HCT116 (cell line): ENCODE measurements around the gene CCDC106. TPM values are rescaled to one million over a fixed set of nuclear protein-coding genes. Genes with fewer than 3 reads are reported as not detected.
A peak's percentile ranks its signal among the peaks of the same experiment; 100 is the strongest.

Experiments
- CEBPB ChIP-seq: IDR thresholded peaks from 2 replicates; pipeline ENCODE4 v1.6.1; 2012; ENCODE audit warnings: low read depth
- CTCF ChIP-seq, 3 experiments: fragments of 200-600 bp in 1 of 3; sonication (generic) in 1 of 3; IDR thresholded peaks in 2 of 3; conservative IDR thresholded peaks in 1 of 3; 2 replicates each; pipeline ENCODE4 v1.5.1; 2012 to 2017; ENCODE audit warnings: low read depth in 2 of 3, low read length in 2 of 3, antibody characterized with exemption in 1 of 3, borderline replicate concordance in 1 of 3, control low read depth in 1 of 3, mild to moderate bottlenecking in 1 of 3, mixed read lengths in 1 of 3, mixed run types in 1 of 3, moderate library complexity in 1 of 3; ENCODE audit not compliant: insufficient read depth in 1 of 3
- FOSL1 ChIP-seq: IDR thresholded peaks from 2 replicates; pipeline ENCODE4 v1.6.1; 2012; ENCODE audit warnings: low read depth
- POLR2A ChIP-seq: IDR thresholded peaks from 2 replicates; pipeline ENCODE4 v1.7.0; 2011; ENCODE audit warnings: borderline replicate concordance; ENCODE audit not compliant: insufficient read depth, insufficient read length; ENCODE audit errors: extremely low read depth
- POLR2AphosphoS5 ChIP-seq: IDR thresholded peaks from 2 replicates; pipeline ENCODE4 v1.6.1; 2011; ENCODE audit warnings: mild to moderate bottlenecking, low read depth, low read length, moderate library complexity
- SP1 ChIP-seq: IDR thresholded peaks from 2 replicates; pipeline ENCODE4 v1.6.1; 2012; ENCODE audit warnings: low read depth
- TCF7L2 ChIP-seq: IDR thresholded peaks from 2 replicates; pipeline ENCODE4 v1.7.0; 2011; ENCODE audit warnings: borderline replicate concordance, inconsistent platforms; ENCODE audit not compliant: insufficient read depth, insufficient read length; ENCODE audit errors: extremely low read depth
- YY1 ChIP-seq: IDR thresholded peaks from 2 replicates; pipeline ENCODE4 v1.6.1; 2011; ENCODE audit warnings: low read length, low read depth, moderate library complexity, mild to moderate bottlenecking; ENCODE audit not compliant: insufficient replicate concordance; ENCODE audit errors: extremely low read depth
- ZFX ChIP-seq: fragments of 450-650 bp; IDR thresholded peaks from 2 replicates; pipeline ENCODE4 v1.6.1; 2017
- total RNA-seq: library from RNA; stranded (reverse); gene quantifications from one replicate; pipeline ENCODE4 v1.2.1, GENCODE V29; 2021; ENCODE audit not compliant: unreplicated experiment
- TF ChIP-seq, protein P1 (sequence below): IDR thresholded peaks from 2 replicates; pipeline ENCODE4 v1.6.1; 2012; ENCODE audit warnings: low read depth

The CCDC106 gene
- total RNA-seq, 1 experiment from 2014 or later, result 1.0 TPM

DNA sequence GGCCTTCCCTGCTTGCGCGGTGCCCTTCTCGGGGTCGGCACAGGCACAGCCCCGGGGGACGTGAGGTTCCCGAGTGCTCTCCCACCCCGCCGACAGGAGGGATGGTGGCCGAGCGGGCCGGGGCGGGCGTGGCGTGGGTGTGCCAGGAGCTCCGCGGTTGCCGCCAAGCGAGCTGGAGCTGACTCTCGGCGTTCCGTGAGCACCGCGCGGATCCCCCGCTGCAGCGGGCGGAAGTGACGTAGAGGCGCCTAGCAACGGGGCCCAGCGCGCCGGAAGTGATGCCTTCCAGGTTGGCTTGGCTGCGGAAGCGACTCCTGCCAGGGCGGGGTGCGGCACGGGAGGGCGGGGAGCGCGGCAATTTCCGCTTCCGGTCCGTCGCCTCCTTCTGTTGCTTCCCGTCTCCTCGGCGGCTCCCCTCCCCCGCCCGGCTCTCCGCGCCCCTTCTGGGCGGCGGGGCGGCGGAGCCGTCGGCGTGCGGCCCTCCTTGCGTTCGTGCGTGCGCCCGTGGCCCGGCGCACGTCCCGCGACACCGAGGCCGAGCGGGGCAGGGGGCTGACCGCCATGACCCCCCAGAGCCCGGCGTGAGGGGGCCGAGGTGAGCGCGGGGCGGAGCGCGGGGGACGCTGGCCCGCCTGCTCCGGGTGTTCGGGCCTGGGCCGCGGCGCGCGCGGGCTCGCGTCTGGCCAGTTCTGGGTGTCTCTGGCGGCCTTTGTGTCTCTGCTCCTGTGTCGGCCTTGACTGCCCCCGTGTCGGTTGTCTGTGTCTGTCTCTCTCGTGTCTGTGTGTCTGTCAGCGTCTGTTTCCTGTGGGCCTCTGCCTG lies 27.0 kb downstream of the CCDC106 start, which contains the start of gene EPN1 (continued):
- TF ChIP-seq TCF7L2 (no peak), POLR2AphosphoS5 (peak; percentile 80), SP1 (peak; percentile 65), ZFX (peak; percentile 87; the same call in 1 of the 2 replicates), CTCF (IDR thresholded peaks at IDR 0.05 in 2 of 3, conservative IDR thresholded peaks at IDR 0.05 in 1 of 3; ENCODE audit: borderline replicate concordance in 1 of 3, insufficient read depth in 1 of 3, low read depth in 2 of 3, low read length in 2 of 3) (no peak), POLR2A (no peak), CEBPB (no peak), FOSL1 (no peak), YY1 (peak; percentile 38)
- TF ChIP-seq, protein P1, sequence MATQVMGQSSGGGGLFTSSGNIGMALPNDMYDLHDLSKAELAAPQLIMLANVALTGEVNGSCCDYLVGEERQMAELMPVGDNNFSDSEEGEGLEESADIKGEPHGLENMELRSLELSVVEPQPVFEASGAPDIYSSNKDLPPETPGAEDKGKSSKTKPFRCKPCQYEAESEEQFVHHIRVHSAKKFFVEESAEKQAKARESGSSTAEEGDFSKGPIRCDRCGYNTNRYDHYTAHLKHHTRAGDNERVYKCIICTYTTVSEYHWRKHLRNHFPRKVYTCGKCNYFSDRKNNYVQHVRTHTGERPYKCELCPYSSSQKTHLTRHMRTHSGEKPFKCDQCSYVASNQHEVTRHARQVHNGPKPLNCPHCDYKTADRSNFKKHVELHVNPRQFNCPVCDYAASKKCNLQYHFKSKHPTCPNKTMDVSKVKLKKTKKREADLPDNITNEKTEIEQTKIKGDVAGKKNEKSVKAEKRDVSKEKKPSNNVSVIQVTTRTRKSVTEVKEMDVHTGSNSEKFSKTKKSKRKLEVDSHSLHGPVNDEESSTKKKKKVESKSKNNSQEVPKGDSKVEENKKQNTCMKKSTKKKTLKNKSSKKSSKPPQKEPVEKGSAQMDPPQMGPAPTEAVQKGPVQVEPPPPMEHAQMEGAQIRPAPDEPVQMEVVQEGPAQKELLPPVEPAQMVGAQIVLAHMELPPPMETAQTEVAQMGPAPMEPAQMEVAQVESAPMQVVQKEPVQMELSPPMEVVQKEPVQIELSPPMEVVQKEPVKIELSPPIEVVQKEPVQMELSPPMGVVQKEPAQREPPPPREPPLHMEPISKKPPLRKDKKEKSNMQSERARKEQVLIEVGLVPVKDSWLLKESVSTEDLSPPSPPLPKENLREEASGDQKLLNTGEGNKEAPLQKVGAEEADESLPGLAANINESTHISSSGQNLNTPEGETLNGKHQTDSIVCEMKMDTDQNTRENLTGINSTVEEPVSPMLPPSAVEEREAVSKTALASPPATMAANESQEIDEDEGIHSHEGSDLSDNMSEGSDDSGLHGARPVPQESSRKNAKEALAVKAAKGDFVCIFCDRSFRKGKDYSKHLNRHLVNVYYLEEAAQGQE, result no peak
